H4 (cell line): ENCODE measurements around the gene TBX1. TPM values are rescaled to one million over a fixed set of nuclear protein-coding genes. Genes with fewer than 3 reads are reported as not detected.
"Not testable (repeated sequence)": the region's sequence is repeated elsewhere in the genome, so short reads cannot be mapped to it uniquely, and the experiment has no call there.

Source experiments
- DNase-seq: peaks from one replicate; pipeline ENCODE4 v3.0.0-alpha.2; 2015; ENCODE audit warnings: low spot score
- total RNA-seq: library from RNA; depleted of rRNA; stranded (reverse); fragments of >200 nt; shearing (Covaris generic); gene quantifications from 2 replicates; pipeline ENCODE4 v1.2.3, GENCODE V29; 2014

The TBX1 gene
- total RNA-seq, 1 experiment from 2014 or later, result not detected

GRCh38 chr22:19763458-19764298 is 3.1 kb downstream of the TBX1 start:
- DNase-seq, result no peak

DNA sequence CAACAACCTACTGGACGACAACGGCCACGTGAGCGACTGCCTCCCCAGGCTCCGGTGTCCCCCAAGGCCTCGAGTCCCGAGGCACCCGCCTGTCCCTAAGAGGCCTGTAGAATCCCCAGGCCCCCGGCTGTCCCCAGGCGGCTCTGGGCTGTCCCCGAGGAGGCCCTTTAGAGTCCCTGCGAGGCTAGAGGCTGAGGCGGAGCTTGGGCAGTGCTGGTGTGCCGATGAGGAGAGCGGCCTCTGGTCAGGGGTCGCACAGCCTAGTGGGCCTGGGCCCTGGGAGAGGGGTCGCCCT is 3.7 kb downstream of the TBX1 start:
- DNase-seq, result no peak

DNA sequence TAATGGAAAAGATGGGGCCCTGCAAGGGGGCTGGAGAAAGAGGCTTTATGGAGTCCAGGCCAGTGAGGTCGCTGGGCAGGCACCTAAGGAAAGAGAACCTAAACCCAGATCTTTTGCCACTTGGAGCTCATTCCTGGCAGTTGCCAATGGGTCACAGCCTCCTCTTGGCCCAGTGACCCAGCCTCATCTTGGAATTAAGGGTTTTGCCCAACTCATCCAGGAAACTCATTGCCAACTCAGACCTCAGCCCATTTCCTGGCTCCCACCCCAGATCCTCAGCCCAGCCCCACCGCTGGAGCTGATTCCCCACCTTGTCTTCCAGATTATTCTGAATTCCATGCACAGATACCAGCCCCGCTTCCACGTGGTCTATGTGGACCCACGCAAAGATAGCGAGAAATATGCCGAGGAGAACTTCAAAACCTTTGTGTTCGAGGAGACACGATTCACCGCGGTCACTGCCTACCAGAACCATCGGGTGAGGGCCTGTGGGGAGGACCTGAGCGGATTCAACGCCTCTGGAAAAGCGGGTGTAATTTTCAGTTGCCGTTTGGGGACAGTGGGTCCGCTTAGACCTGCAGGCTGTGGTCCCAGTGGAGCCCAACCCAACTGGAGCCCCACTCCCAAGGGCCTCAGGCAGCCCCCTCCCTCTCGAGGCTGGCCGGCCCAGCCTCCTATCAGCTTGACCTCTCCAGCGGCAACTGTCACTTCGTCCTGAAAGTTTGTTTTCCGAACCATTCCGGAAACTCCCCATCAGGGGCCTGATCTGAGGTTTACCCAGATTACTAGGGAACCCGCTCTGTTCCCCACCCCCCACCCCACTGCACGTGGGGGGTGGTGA is 4.3 kb downstream of the TBX1 start:
- DNase-seq, result no peak

- DNase-seq, result no peak
Measured at GRCh38 chr22:19765477-19766239, 5.1 kb downstream of the TBX1 start.

DNA sequence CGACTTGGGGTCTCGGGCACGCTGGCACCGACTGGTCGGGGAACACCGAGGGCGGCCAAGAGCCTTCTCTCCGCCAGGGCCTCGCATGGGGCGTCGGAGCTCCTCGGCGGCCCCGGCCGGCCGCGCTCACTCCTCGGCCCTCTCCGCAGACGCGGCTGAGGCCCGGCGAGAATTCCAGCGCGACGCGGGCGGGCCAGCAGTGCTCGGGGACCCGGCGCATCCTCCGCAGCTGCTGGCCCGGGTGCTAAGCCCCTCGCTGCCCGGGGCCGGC is 5.6 kb downstream of the TBX1 start:
- no peak for DNase-seq

GRCh38 chr22:19766511-19767426 is 6.2 kb downstream of the TBX1 start:
- no peak for DNase-seq

- DNase-seq, result no peak
Measured at GRCh38 chr22:19767427-19768341, 7.1 kb downstream of the TBX1 start.

DNA sequence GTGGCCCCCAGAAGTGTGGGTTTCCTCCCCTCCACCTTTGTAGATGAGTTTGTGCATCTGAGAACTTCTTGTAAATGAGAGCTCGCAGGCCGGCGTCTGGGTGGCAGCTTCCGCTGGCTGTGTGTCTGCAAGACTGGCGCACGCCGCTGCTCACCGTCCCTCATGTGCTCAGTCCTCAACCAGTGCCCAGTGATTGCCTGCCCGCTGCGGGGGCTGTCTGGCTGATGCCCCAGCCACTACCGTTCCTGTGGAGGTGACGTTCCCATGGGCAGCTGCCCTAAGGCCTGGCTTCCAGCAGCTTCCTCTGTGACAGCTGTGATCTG is 8.8 kb downstream of the TBX1 start:
- no peak for DNase-seq

GRCh38 chr22:19770349-19771220 is 10.0 kb downstream of the TBX1 start:
- DNase-seq, result no peak

DNA sequence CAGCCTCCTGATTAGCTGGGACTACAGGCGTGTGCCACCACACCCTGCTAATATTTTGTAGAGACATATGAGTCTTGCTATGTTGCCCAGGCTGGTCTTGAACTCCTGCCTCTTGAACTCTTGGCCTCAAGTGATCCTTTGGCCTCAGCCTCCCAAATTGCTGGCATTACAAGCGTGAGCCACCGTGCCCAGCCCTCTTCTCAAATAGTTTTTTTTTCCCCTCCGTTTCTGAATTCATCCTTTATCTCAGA is 11.8 kb downstream of the TBX1 start:
- DNase-seq, result no peak

DNA sequence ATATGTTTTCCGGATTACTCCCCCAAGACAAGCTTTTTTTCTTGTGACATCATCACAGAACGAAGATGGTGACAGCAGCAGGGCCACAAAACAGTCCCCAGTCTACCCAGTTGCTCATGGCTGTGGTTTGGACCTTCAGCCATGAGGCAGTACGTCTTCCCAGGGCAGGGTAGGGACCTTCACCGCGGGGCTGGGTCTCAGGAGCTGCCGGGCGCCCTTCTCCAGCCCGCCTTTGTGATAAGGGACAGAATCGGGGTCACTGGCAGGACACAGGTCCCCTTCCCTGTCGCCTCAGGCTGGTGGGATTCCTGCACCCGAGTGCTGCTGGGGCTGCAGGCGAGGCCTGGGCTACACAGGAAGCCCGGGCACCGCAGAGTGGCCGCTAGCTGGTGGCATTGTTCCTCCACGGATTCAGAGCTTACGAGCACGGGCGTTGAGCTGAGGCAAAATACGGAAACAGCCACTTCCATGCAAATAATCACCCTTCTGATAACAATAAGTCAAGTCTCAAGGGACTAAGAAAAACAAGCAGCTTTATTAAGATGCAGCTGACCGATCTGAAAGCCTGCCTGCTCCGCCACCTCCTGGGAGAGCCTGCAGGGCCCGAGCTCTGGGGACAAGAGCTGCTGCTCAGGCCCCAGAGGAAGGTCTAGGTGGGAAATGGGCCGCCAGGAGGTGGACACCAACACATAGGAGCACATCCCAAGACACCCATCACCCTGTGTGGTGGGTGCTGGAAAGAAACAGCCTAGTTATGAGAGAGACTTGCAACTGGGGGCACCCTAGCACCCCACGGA is 12.3 kb downstream of the TBX1 start:
- no peak for DNase-seq

DNA sequence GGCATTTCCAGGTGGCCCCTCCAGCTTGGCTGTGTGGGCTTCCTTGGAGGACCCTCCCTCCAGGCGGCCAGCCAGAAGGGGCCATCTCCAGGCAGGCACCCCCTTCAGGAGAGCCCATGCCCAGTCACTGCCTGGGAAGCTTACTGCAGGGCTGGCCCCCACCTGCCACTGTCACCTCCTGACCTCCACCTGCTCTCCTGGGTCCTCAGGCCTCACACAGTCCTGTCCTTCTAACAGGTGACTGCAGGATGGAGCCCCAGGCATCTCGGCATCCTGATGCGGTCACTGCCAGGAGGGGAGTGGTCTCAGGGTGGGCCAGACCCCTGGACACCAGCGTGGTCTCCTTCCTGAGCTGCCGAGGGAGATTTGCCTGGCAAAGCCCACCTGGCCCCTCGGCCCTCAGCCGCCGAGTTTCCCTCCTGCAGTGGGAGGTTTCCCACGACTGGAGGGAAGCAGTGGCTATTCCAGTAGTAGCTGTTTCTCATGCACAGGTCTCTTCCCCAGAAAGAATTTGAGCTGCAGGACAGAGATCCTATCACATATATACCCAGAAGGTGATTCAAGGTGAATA is 13.0 kb downstream of the TBX1 start:
- DNase-seq, result no peak

DNA sequence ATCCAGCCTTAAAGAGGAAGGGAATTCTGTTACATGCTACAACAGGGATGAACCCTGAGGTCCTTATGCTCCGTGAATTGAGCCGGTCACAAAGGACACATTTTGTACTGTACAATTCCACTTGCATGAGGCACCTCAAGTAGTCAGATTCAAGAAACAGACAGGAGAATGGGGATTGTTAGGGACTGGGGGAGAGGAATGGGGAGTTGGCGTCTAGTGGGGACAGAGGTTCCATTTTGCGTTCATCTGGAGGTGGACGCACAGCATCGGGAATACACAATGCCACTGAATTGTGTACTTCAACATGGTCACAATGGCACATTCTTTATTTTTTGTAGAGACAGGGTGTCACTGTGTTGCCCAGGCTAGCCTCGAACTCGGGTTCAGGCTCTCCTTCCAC is 14.1 kb downstream of the TBX1 start:
- no peak for DNase-seq

GRCh38 chr22:19775496-19776325 is 15.1 kb downstream of the TBX1 start:
- no peak for DNase-seq

DNA sequence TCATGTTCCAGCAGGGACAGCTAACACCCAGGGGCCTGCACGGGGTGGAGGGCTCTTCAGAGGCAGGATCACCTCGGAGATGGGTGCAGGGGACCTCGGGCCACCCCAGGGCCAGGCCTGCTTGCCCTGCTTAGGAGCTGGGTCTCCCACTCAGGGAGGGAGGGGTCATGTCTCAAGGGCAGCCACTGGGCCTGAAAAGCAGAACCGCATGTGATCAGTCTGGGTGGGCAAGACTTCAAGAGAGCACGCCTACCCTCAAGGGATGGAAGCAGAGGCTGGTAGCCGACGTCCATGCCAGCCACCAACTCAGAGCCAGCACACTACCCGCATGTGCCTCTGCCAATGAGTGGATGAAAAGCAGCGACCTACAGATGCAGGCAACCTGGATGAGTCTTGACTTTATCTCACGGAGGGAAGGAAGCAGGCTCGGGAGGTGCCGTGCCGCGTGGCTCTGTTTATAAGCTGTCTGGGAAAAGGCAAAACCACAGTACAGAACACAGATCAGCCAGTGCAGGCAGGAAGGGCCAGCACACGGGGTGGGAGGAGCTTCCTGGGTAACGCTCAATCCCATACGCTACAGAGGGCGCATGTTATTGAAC is 16.0 kb downstream of the TBX1 start:
- DNase-seq, result no peak

GRCh38 chr22:19777192-19777591 is 16.6 kb downstream of the TBX1 start:
- DNase-seq, result not testable (repeated sequence)

DNA sequence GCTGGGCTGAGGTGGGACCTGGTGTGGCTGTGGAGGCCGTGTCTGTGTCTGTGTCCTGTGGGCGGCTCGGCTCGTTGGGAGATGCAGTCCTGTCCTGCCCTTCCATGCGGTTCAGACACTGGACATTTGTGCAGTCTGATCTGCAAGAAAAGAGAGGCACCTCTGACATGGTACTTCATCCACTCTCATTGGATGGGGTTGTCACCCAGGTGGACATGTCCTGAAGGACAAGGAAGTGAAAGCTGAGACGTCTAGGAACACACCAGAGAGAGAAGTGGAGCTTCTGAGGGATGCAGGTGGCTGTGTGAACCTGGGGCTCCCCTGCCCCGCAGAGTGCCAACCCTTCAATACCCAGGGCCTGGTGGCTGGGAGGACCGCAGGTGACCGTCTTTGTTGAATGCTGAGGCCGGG is 18.4 kb downstream of the TBX1 start:
- no peak for DNase-seq
